ENCODE measurements around the gene DDB1.

DDB1 gene

GRCh38 chr11:61293867-61294716 lies 38.8 kb downstream of the DDB1 start:
- DNase-seq, result peak; percentile 41

DNA sequence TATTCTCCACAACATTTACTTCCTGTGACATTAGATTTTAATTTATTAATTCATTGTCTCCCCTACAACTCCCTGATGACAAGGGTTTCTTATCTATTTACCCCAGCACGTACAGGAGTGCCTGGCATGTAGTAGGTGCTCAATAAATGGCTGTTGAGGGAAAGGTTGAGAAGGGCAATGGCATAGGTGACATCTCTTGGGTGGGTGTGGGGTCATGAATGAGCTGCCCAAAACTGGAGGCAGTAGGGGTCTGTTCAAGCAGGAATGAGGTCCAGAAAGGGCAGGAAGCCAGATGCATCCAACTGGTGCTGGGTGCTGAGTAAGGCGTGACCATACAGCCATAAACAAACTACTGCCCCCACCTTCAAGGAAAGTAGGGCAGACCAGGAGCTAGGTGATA lies 40.5 kb downstream of the DDB1 start:
- no peak for DNase-seq

DNA sequence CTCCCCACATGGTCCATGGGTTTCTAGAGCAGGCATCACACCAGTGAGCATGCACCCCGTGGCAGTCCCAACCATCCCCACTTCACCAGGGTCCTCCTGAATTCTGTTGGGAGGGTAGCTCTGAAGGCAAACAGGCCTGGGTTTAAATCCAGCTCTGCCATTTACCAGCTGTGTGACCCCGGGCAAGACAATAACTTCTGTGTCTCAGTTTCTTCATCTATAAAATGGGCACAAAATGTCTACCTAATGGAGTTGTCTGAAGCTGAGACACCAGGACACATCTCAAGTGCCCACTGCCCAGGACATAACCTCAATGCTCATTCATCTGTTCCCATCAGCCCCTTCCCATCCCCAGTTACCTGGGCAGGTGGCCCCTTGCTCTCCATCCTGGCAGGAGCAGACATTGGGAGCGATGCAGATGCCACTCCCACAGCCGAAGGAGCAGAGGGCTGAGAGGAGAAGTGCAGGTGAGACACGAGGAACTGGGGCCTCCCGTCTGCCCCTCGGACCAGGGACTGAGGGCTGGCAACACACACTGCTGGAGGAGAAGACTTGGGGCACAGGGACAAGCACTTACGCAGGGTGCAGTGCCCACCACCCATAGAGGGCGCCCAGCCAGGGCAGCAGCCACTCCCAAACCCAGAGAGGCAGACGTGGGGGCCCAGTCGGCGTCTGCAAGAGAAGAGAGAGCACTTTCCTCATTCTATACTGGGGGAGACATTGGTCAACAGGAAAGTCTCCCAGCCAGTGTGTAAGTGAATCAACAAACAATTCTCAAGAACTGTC lies 41.8 kb downstream of the DDB1 start:
- DNase-seq, result no peak

GRCh38 chr11:61287338-61287977 lies 45.4 kb downstream of the DDB1 start:
- DNase-seq, result no peak

- no peak for DNase-seq
Measured at GRCh38 chr11:61283613-61284012, 49.3 kb downstream of the DDB1 start.

DNA sequence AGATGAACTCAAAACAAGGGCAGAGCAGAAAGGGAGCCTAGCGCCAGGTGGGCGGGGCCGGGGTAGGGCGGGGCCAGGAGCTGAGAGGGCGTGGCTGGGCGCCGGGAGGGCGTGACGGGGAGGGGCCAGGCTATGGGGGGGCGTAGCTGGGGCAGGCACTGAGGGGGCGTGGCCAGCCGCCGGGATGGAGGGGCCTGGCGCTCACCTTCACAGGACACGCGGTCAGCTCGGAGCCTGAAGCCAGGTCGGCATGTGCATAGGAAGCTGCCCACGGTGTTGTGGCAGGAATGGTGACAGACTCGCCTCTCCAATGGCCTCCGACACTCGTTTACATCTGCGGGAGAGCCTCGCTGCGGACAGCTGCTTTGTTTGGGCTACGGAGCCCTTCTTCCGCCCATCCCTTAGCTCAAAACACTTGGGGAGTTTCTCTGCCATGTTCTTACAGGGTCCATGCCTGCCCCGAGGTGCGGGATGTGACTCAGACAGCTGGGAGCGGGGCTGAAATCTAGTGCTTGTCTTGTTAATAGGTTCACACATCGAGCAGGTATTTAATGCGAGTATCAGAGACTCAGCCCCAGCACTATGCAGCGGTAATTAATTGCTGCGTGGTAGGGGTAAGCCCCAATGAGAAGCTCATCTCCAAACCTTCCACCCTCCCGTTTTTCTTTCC lies 51.2 kb downstream of the DDB1 start:
- peak; percentile 9 for DNase-seq

DNA sequence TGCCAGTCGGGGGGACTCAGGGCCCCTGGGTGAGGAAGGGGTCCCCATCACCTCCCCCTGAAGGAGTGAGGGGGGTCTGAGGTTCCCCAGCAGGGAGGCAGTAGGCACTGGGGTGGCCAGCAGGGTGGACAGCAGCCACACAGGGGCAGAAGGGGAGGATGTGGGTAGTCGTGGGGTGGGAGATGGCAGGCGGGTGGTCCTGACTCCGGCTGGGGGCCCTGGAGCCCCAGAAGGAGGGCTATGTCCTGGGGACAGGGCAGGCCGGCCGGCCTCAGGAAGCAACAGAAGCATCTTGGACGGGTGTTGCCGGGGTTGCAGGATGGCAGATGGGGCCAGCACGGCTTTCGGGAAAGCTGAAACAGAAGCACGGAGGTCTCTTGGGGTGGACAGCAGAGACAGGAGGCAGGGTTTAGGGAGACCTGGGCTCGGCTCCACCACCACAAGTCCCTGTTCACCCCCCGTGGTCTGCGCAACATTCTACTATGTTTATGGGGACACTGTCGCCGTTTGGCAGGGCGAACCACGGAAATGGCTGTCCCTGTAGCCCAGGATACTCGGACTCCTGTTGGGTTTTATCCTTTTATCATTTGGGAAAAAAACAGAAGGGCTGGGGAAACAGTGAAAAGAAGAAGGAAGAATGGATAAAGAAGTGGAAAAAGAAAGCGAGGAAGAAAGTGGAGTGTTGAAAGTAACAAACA lies 51.9 kb downstream of the DDB1 start:
- DNase-seq, result no peak

DNA sequence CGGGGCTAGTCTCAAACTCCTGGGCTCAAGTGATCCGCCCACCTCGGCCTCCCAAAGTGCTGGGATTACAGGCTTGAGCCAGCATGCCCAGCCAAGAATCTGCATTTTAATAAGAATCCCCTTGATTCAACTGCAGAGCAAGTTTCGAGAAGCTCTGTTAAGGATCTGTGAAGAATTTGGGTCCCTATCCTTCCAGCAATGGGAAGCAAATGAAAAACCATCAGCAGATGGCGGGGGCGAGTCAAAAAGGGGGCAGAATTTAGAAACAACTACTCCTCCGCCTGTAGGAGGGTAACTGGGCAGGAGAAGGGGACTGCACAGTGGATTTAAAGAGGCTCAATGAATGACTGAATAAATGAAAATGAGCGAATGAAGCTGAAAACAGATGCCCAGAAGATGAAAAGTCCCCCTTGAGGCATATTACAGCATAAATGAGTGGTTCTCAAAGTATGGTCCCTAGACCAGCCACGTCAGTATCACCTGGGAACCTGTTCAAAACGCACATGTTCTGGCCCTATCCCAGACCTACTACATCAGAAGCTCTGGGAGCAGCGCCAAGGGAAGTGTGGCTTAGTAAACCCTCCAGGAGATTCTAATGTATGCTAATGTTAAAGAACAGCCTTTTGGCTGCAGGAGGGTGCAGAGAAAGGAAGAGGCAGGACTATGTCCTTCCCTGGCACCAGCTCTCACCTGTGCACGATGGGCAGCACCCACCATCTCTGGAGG lies 52.8 kb downstream of the DDB1 start:
- no peak for DNase-seq

DNA sequence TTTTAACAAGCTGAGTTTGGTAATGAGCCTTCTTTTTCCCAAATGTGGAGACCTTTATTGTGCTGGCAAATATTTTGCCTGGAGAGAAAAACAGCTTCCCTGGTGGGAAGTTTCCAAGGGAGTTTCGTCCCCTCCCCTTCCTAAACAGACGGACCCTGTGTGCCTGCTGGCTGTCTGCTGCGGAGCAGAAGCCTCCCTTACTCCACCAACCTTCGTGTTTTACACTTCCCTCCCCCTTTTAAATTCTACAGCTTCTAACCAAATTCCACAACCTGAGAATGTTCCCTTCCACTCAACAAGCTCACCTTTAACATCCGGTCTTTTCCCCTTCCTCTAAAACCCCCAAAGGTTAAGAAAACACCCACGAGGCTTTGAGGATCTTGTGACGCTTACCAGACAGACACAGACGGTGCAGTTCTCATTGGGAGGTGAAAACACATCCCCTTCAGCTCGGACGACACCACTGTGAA lies 54.9 kb downstream of the DDB1 start:
- no peak for DNase-seq

DNA sequence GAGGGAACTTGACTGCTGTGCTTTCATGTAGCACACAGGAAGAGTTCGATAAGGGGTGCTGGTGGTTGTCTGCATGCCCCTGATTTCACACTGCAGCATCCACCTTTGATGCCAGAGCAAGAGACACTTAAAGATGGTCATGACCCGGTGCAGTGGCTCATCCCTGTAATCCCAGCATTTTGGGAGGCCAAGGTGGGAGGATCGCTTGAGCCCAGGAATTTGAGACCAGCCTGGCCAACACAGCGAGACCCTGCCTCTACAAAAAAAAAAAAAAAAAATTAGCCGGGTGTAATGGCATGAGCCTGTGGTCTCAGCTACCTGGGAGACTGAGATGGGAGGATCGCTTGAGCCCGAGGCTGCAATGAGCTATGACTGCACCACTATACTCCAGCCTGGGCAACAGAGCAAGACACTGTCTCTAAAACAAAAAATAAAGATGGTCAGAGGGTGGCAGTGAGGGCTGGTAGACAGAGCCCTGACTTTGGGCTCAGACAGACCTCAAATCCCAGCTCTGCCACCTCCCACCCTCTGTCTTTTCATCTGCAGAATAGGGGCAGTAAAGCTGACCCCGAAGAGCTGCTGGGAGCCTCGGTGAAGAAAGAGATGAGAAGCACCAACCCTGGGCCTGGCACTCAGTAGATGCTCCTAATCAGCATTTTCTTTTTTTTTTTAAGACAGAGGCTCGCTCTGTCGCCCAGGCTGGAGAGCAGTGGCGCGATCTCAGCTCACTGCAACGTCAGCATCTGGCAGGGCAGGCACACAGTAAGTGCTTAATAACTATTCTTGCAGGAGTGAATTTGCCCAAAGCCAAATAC lies 55.5 kb downstream of the DDB1 start:
- no peak for DNase-seq

- no peak for DNase-seq
Measured at GRCh38 chr11:61275191-61275590, 57.7 kb downstream of the DDB1 start.

GRCh38 chr11:61274084-61274483 lies 58.8 kb downstream of the DDB1 start:
- no peak for DNase-seq

DNA sequence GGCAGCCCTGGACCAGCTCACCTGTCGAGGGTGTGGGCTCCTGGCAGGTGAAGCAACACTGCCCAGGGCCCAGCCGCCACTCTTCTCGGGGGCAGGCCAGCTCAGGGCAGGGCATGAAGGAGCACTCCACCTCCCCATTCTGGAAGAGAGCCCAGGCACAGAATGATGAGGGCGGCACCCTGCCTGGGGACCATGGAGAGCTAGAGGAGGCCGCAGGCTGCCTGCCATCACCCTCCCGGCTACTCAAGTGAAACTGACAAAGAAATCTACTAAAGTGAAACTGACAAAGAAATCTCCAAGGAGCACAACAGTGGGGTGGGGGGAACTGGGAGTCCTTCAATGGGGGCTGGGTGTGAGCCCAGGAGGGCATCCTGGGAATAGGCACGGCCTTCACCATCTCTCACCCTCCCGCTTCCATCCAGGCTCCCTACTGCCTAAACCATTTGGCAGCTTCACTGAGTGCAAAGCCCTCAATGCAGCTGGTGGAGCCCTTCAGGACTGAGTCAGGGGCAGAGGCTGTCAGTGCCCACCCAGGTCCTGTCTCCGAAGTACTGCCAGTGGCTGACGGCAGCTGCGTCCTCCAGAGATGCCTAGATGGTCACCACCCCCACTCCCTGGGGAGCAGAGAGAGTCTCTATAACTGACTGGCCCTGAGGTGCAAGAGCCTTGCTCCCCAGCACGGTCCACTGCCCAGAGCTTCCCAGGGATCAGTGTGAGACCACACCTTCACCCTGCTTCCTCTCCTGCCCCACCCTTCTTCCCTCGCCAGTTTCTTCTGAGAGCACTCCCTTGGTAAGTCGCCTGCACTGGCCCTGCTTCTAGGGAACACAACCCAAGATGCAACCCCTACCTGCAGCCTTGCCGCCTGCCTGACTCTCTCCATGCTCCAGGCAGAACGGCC lies 59.5 kb downstream of the DDB1 start:
- no peak for DNase-seq

- DNase-seq, result no peak
Measured at GRCh38 chr11:61272731-61273130, 60.2 kb downstream of the DDB1 start.

GRCh38 chr11:61270354-61271076 lies 62.4 kb downstream of the DDB1 start:
- DNase-seq, result no peak

DNA sequence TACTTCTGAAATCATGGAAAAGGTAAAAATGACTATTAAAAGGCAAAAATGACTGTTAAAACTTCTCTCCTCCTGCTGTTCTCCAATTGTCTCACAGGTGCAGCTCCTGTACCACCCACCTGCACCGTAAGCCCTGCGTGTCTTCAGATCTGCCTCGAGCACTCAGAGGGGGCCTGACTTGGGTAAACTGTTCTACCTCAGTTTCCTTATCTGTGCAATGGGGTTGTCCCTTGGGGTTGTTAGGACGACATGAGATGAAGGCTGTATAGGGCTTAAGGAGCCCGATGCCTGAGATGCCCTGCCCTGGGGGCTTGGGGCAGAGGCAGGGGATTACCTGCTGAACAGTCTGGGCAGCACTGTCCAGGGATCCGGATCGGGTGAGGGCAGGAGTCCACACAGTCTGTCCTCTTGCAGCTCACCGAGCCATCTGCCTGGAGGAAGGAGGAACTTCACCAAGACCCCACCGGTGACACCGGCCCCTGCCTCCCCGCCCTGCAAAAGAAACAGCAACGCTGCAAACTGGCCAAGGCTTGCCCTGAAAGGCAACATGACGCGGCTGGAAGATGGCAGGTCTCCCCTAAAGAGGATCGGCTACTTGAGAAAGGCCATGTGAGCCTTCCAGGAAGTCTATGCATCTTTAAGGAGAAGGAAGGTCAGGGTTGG lies 64.2 kb downstream of the DDB1 start:
- DNase-seq, result no peak

DNA sequence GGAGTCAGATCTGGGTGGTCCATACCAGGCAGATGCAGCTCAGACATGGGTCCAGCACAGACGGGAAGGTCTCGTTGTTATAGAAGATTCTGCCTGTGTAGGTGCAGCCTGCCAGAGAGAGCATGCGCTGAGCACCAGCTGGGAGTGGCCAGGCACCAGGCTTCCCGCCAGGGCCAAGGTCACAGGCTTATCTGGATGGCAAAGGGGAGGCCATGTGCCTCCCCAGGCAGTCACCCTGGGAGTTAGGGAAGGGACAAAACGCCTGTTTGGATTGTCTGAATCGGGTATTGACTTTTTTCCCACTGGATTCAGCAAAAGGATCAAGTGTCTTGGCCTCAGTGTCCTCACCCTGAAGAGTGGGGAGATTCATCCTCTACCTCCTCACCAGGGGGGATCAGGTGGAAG lies 65.5 kb downstream of the DDB1 start:
- DNase-seq, result no peak

GRCh38 chr11:61266602-61267001 lies 66.3 kb downstream of the DDB1 start:
- DNase-seq, result no peak
